Lung (tissue), 12 donors: ENCODE measurements around the gene TNIK. TPM values are rescaled to one million over a fixed set of nuclear protein-coding genes. Genes with fewer than 3 reads are reported as not detected.

Source experiments
- ATAC-seq: fragments of 200-7000 bp; cut with Tn5 transposase; one replicate; pipeline ENCODE4 v1.9.1; 2020; ENCODE audit warnings: moderate number of reproducible peaks; ENCODE audit not compliant: insufficient read depth, low FRiP score
- DNase-seq, 3 donors: peaks; one replicate each; pipeline ENCODE4 v3.0.0-alpha.2; 2013 to 2017
- H3K27ac ChIP-seq, 2 donors: one replicate each; pipeline ENCODE4 v1.5.1; 2013; ENCODE audit warnings: mild to moderate bottlenecking in 2 of 2, moderate library complexity in 2 of 2, control low read depth in 1 of 2, inconsistent platforms in 1 of 2, low read depth in 1 of 2, low read length in 1 of 2
- H3K27me3 ChIP-seq, 3 donors: one replicate each; pipeline ENCODE4 v1.5.1; 2013; ENCODE audit warnings: low read length in 2 of 3; ENCODE audit not compliant: control insufficient read depth in 3 of 3, insufficient read depth in 3 of 3
- H3K36me3 ChIP-seq, 4 donors: one replicate each; pipeline ENCODE4 v1.5.1; 2013; ENCODE audit warnings: low read length in 4 of 4, mild to moderate bottlenecking in 1 of 4, moderate library complexity in 1 of 4; ENCODE audit not compliant: control insufficient read depth in 4 of 4, insufficient read depth in 4 of 4
- H3K4me1 ChIP-seq, 5 donors: one replicate each; pipeline ENCODE4 v1.5.1; 2013; ENCODE audit warnings: low read length in 5 of 5, mild to moderate bottlenecking in 2 of 5, moderate library complexity in 1 of 5; ENCODE audit not compliant: control insufficient read depth in 5 of 5, insufficient read depth in 5 of 5
- H3K4me3 ChIP-seq: one replicate; pipeline ENCODE4 v1.5.1; 2013; ENCODE audit warnings: mild to moderate bottlenecking, control low read depth, moderate library complexity
- H3K9ac ChIP-seq, 2 donors: one replicate each; pipeline ENCODE4 v1.5.1; 2013; ENCODE audit warnings: low read length in 2 of 2, control low read depth in 1 of 2; ENCODE audit not compliant: insufficient read depth in 1 of 2
- H3K9me3 ChIP-seq, 4 donors: one replicate each; pipeline ENCODE4 v1.5.1; 2013; ENCODE audit warnings: low read length in 3 of 4, mild to moderate bottlenecking in 1 of 4, moderate library complexity in 1 of 4; ENCODE audit not compliant: control insufficient read depth in 4 of 4, insufficient read depth in 3 of 4
- CTCF ChIP-seq: IDR thresholded peaks from 2 replicates; pipeline ENCODE4 v1.5.1; 2012; ENCODE audit warnings: mild to moderate bottlenecking; ENCODE audit errors: control extremely low read depth, extremely low read depth
- WGBS, 2 donors: extraction: QIAGEN DNeasy Blood & Tissue Kit; methylation state at CpG; one replicate each; pipeline ENCODE4 v1.1.7; 2013; 5-methylcytosine and 5-hydroxymethylcytosine counted together
- polyA plus RNA-seq, 2 donors: library from polyadenylated mRNA; stranded (reverse); fragments of 200-250 nt; gene quantifications; one replicate each; pipeline ENCODE4 v1.2.1, GENCODE V29; 2013
- total RNA-seq, 2 donors: library from RNA; depleted of rRNA in 1 of 2; stranded (reverse); fragments of >200 nt in 1 of 2; gene quantifications; one replicate each; pipeline ENCODE4 v1.2.1, GENCODE V29; 2014 to 2021
- donor health status: control.
- donor health status: control.
- donor health status: Bipolar disorder and iron deficiency.
- donor health status: healthy.
- donor health status: DM: yes; HTN: yes; CAD: no.

Gene TNIK
- total and polyA plus RNA-seq, 4 donors, result 9.4 to 36.3 (median 14.3) TPM

GRCh38 chr3:171346582-171347300, 113.5 kb downstream of the TNIK start:
- peak; percentile 53 for ATAC-seq
- no peak overlapping the region for H3K4me3 ChIP-seq

GRCh38 chr3:171346019-171346418, 114.2 kb downstream of the TNIK start:
- Histone ChIP-seq H3K4me3 (no peak overlapping the region), H3K4me1 (peaks cover 0 to 17% (median 5%) of the 10 kb centered on the region in 5 donors), H3K9ac (no peak overlapping the region), H3K9me3 (no peaks in the 10 kb centered on the region), H3K27ac (no peak overlapping the region), H3K36me3 (no peaks in the 10 kb centered on the region), H3K27me3 (no peaks in the 10 kb centered on the region)
- 84 to 94% methylated on average over 1 of the region's 1 CpG for WGBS, 2 donors
- DNase-seq (no peak), ATAC-seq (no peak)
- no peak for TF ChIP-seq CTCF

More at GRCh38 chr3:171346582-171347300, 113.5 kb downstream of the TNIK start:
- no peaks in the 10 kb centered on the region for H3K9me3 ChIP-seq
- H3K36me3 ChIP-seq, result no peaks in the 10 kb centered on the region
- H3K27ac ChIP-seq, result peak overlapping the region; percentile 20 to 42
- no peak overlapping the region for H3K9ac ChIP-seq
- peak in 1 of 3 donors; percentile 40 for DNase-seq
- 72 to 87% methylated on average over 3 of the region's 3 CpGs for WGBS, 2 donors
- no peaks in the 10 kb centered on the region for H3K27me3 ChIP-seq
- peaks cover 0 to 17% (median 5%) of the 10 kb centered on the region in 5 donors for H3K4me1 ChIP-seq
- TF ChIP-seq CTCF, result no peak

GRCh38 chr3:171345107-171345843, 114.9 kb downstream of the TNIK start:
- Histone ChIP-seq H3K4me1 (peaks cover 0 to 17% (median 5%) of the 10 kb centered on the region in 5 donors), H3K4me3 (no peak overlapping the region), H3K9ac (no peak overlapping the region), H3K9me3 (no peaks in the 10 kb centered on the region), H3K27me3 (no peaks in the 10 kb centered on the region), H3K27ac (no peak overlapping the region), H3K36me3 (no peaks in the 10 kb centered on the region)
- no peak for TF ChIP-seq CTCF
- ATAC-seq (no peak), DNase-seq (no peak)
- 59 to 70% methylated on average over 2 of the region's 2 CpGs for WGBS, 2 donors
